Prostate gland (tissue), 2 donors: Measurements from ENCODE around the gene ACOX3.

Source experiments
- CTCF ChIP-seq, 4 experiments: fragments of 200-600 bp in 2 of 4; fragments of 450-650 bp in 2 of 4; sonication (generic) in 2 of 4; IDR thresholded peaks; 1 replicate in 3 of 4; 2 replicates in 1 of 4; pipeline ENCODE4 v1.5.1; 2016 to 2019; ENCODE audit warnings: antibody characterized with exemption in 4 of 4, mild to moderate bottlenecking in 2 of 4, moderate library complexity in 2 of 4
- POLR2AphosphoS5 ChIP-seq: sonication (generic); formaldehyde crosslinking; IDR thresholded peaks from one replicate; pipeline ENCODE4 v1.6.1; 2017; ENCODE audit warnings: antibody characterized with exemption

GRCh38 chr4:8332891-8333331, 107.6 kb downstream of the ACOX3 start:
- TF ChIP-seq CTCF (IDR thresholded peaks at IDR 0.05), result no peak
- TF ChIP-seq POLR2AphosphoS5, result no peak
